Body of pancreas (tissue), 4 donors: ENCODE results near the gene TMEM42. TPM values are rescaled to one million over a fixed set of nuclear protein-coding genes. Genes with fewer than 3 reads are reported as not detected.

Experiments used
- ATAC-seq: fragments of 150-250 bp; one replicate; pipeline ENCODE4 v1.9.1; 2016
- DNase-seq, 4 donors: peaks; one replicate each; pipeline ENCODE4 v3.0.0-alpha.2; 2019
- H3K27ac ChIP-seq, 4 donors: fragments of 200-600 bp; sonication (generic); 1 replicate in 3 of 4; 2 replicates in 1 of 4; pipeline versions ENCODE4 v1.5.1 to v1.6.1; 2016 to 2019; ENCODE audit warnings: mild to moderate bottlenecking in 1 of 4, mixed read lengths in 1 of 4, moderate library complexity in 1 of 4
- H3K27me3 ChIP-seq, 2 donors: fragments of 200-600 bp; sonication (generic); one replicate each; pipeline ENCODE4 v1.6.0; 2016; ENCODE audit warnings: mild to moderate bottlenecking in 1 of 2
- H3K36me3 ChIP-seq, 2 donors: fragments of 200-600 bp; sonication (generic); replicated peaks in 1 of 2; 2 replicates each; pipeline ENCODE4 v1.5.1; 2016; ENCODE audit warnings: low read depth in 2 of 2; ENCODE audit not compliant: insufficient read depth in 1 of 2
- H3K4me1 ChIP-seq: fragments of 200-600 bp; sonication (generic); one replicate; pipeline ENCODE4 v1.6.0; 2016
- H3K4me3 ChIP-seq, 2 donors: fragments of 200-600 bp; sonication (generic); 1 replicate in 1 of 2; 2 replicates in 1 of 2; pipeline ENCODE4 v1.5.1; 2016 to 2019
- H3K9me3 ChIP-seq, 3 donors: fragments of 200-600 bp; sonication (generic); 1 replicate in 2 of 3; 2 replicates in 1 of 3; pipeline ENCODE4 v1.5.1; 2016
- CTCF ChIP-seq, 7 experiments: fragments of 450-650 bp in 4 of 7; fragments of 200-600 bp in 3 of 7; sonication (generic) in 3 of 7; IDR thresholded peaks; one replicate each; pipeline ENCODE4 v1.5.1; 2016 to 2019; ENCODE audit warnings: antibody characterized with exemption in 7 of 7
- POLR2A ChIP-seq, 3 donors: fragments of 450-650 bp; IDR thresholded peaks; one replicate each; pipeline ENCODE4 v1.6.1; 2016; ENCODE audit warnings: antibody characterized with exemption in 3 of 3, mild to moderate bottlenecking in 2 of 3
- WGBS, 2 donors: methylation state at CpG; one replicate each; pipeline ENCODE4 v1.1.5; 2017; 5-methylcytosine and 5-hydroxymethylcytosine counted together
- intact Hi-C: fragments of 100-400 bp; cut with DNase I; formaldehyde crosslinking; loops from one replicate; pipeline ENCODE4 v1.15.1; 2023
- total RNA-seq, 2 donors: library from RNA; depleted of rRNA; stranded (reverse); fragments of >200 nt; gene quantifications; one replicate each; pipeline ENCODE4 v1.1.0, GENCODE V29; 2016

TMEM42 gene
- total RNA-seq, 2 donors from 2014 or later = 14.3 to 18.1 TPM

GRCh38 chr3:44896440-44896839 is 34.7 kb downstream of the TMEM42 start:
- 77 to 92% methylated on average over 2 of the region's 2 CpGs for WGBS, 2 donors
- no peaks in the 10 kb centered on the region for H3K4me1 ChIP-seq

GRCh38 chr3:44899683-44900367 is 38.1 kb downstream of the TMEM42 start:
- no peak for TF ChIP-seq POLR2A (IDR thresholded peaks at IDR 0.05)
- TF ChIP-seq CTCF (IDR thresholded peaks at IDR 0.05) = no peak
- DNase-seq (no peak), ATAC-seq (no peak)
- intact Hi-C loops = no loop called here
- Histone ChIP-seq H3K27ac (no peak overlapping the region), H3K4me1 (no peaks in the 10 kb centered on the region), H3K36me3 (no peaks in the 10 kb centered on the region), H3K27me3 (no peaks in the 10 kb centered on the region), H3K4me3 (no peak overlapping the region), H3K9me3 (no peaks in the 10 kb centered on the region)
- WGBS, 2 donors = 55 to 56% methylated on average over 12 to 13 of the region's 13 CpGs

More at GRCh38 chr3:44896440-44896839, 34.7 kb downstream of the TMEM42 start:
- H3K4me3 ChIP-seq = no peak overlapping the region
- no peaks in the 10 kb centered on the region for H3K36me3 ChIP-seq
- H3K27me3 ChIP-seq = no peaks in the 10 kb centered on the region
- DNase-seq = no peak
- no peak overlapping the region for H3K27ac ChIP-seq
- intact Hi-C loops = no loop called here
- no peak for ATAC-seq
- no peak for TF ChIP-seq CTCF (IDR thresholded peaks at IDR 0.05)
- no peak for TF ChIP-seq POLR2A (IDR thresholded peaks at IDR 0.05)
- no peaks in the 10 kb centered on the region for H3K9me3 ChIP-seq

- Histone ChIP-seq H3K9me3 (no peaks in the 10 kb centered on the region), H3K4me3 (no peak overlapping the region), H3K36me3 (no peaks in the 10 kb centered on the region), H3K27ac (no peak overlapping the region), H3K27me3 (no peaks in the 10 kb centered on the region), H3K4me1 (no peaks in the 10 kb centered on the region)
- DNase-seq = no peak
- intact Hi-C loops = no loop called here
- TF ChIP-seq CTCF (IDR thresholded peaks at IDR 0.05) = no peak
- TF ChIP-seq POLR2A (IDR thresholded peaks at IDR 0.05) = no peak
- 36 to 38% methylated on average over 4 of the region's 4 CpGs for WGBS, 2 donors
- ATAC-seq = no peak
Measured at GRCh38 chr3:44902628-44903027, 40.9 kb downstream of the TMEM42 start.

- 38% methylated on average over 2 of the region's 2 CpGs for WGBS, 2 donors
- Histone ChIP-seq H3K9me3 (no peaks in the 10 kb centered on the region), H3K4me1 (no peaks in the 10 kb centered on the region), H3K27me3 (no peaks in the 10 kb centered on the region), H3K27ac (no peak overlapping the region), H3K36me3 (no peaks in the 10 kb centered on the region), H3K4me3 (no peak overlapping the region)
- TF ChIP-seq POLR2A (IDR thresholded peaks at IDR 0.05) (no peak), CTCF (IDR thresholded peaks at IDR 0.05) (no peak)
- DNase-seq = no peak
- intact Hi-C loops = no loop called here
- no peak for ATAC-seq
Measured at GRCh38 chr3:44903314-44903713, 41.6 kb downstream of the TMEM42 start.

GRCh38 chr3:44903751-44904150 is 42.0 kb downstream of the TMEM42 start:
- intact Hi-C loops = no loop called here
- no peaks in the 10 kb centered on the region for H3K36me3 ChIP-seq
- DNase-seq = no peak
- no peaks in the 10 kb centered on the region for H3K4me1 ChIP-seq
- no peak overlapping the region for H3K27ac ChIP-seq
- no peaks in the 10 kb centered on the region for H3K27me3 ChIP-seq
- H3K9me3 ChIP-seq = no peaks in the 10 kb centered on the region
- H3K4me3 ChIP-seq = no peak overlapping the region
- WGBS, 2 donors = 80 to 87% methylated on average over 10 to 15 of the region's 15 CpGs
- TF ChIP-seq CTCF (IDR thresholded peaks at IDR 0.05) (no peak), POLR2A (IDR thresholded peaks at IDR 0.05) (no peak)
- ATAC-seq = no peak
